ENCODE results near the gene MRPL37.

DNA sequence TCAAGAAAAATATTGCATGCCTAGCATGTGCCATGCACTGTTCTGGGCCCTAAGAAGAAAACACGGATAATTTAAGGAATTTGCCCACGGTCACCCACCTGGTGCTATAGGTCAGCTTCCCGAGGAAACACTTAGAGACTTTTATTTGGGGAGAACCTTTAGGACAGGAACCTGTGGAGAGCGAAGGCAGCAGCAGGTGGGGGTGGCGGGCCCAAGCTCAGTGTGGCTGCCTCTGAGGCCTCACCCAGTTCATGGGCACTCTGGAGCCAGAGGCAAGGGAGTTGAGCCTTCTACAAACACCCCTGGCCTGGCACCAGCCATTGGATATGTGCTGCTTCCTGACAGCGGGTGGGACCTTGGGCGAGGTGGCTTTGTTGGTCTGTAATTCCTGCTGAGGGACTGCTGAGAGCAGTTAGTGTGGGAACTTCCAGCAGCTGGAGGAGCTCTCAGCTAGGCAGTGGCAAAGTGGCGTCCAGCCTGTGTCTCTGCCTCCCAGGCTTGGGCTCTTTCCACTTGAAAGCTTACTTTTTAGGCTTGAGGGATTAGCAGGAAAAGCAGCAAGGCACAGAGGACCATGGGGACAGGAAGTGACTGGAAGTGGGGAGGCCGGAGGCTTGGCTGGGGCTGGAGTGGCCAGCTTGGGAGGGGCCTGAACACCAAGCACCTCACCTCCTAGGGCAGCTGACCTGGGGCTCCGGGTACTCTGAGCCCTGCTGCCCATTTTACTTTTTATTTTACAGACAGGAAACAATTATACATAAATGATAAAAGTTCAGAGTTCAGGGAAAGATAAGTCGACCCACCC, 19.1 kb downstream of the MRPL37 start:
- TF ChIP-seq EZH2 (IDR thresholded peaks at IDR 0.05; ENCODE audit: borderline replicate concordance, low read depth, low read length, severe bottlenecking): no peak
- TF ChIP-seq, protein P1, sequence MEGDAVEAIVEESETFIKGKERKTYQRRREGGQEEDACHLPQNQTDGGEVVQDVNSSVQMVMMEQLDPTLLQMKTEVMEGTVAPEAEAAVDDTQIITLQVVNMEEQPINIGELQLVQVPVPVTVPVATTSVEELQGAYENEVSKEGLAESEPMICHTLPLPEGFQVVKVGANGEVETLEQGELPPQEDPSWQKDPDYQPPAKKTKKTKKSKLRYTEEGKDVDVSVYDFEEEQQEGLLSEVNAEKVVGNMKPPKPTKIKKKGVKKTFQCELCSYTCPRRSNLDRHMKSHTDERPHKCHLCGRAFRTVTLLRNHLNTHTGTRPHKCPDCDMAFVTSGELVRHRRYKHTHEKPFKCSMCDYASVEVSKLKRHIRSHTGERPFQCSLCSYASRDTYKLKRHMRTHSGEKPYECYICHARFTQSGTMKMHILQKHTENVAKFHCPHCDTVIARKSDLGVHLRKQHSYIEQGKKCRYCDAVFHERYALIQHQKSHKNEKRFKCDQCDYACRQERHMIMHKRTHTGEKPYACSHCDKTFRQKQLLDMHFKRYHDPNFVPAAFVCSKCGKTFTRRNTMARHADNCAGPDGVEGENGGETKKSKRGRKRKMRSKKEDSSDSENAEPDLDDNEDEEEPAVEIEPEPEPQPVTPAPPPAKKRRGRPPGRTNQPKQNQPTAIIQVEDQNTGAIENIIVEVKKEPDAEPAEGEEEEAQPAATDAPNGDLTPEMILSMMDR (IDR thresholded peaks at IDR 0.05; ENCODE audit: extremely low read depth in 1 of 2, insufficient read depth in 1 of 2, low read depth in 1 of 2, low read length in 2 of 2): no peak
- TF ChIP-seq, protein P2, sequence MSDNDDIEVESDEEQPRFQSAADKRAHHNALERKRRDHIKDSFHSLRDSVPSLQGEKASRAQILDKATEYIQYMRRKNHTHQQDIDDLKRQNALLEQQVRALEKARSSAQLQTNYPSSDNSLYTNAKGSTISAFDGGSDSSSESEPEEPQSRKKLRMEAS (IDR thresholded peaks at IDR 0.05; ENCODE audit: insufficient read depth, insufficient read length): no peak
- no peak for TF ChIP-seq POLR2A (IDR thresholded peaks at IDR 0.05; ENCODE audit: low read depth, low read length)
- TF ChIP-seq POLR2AphosphoS5 (IDR thresholded peaks at IDR 0.05; ENCODE audit: insufficient read depth, low read depth, low read length): no peak

Measured in endothelial cell of umbilical vein (primary cell).